ENCODE results near the gene FSTL3.

FSTL3 gene

GRCh38 chr19:648305-648704 is 27.9 kb upstream of the FSTL3 start:
- no peak for TF ChIP-seq CTCF (IDR thresholded peaks at IDR 0.05; ENCODE audit: low read depth, low read length, missing control alignments)
- no peak overlapping the region for H3K27ac ChIP-seq
- no peaks in the 10 kb centered on the region for H3K27me3 ChIP-seq (replicated peaks)
- peaks cover 72% of the 10 kb centered on the region for H3K36me3 ChIP-seq (replicated peaks)
- DNase-seq, result no peak
- H3K4me3 ChIP-seq (ENCODE audit: low read depth, low read length), result no peak overlapping the region
- in situ Hi-C loops (cut with HindIII; ENCODE audit: low pct_ligation_motif_present, low sequenced_read_pairs), result no loop called here

- H3K4me3 ChIP-seq (ENCODE audit: low read depth, low read length), result no peak overlapping the region
- DNase-seq, result no peak
- no peaks in the 10 kb centered on the region for H3K27me3 ChIP-seq (replicated peaks)
- H3K36me3 ChIP-seq (replicated peaks), result peaks cover 81% of the 10 kb centered on the region
- TF ChIP-seq CTCF (IDR thresholded peaks at IDR 0.05; ENCODE audit: low read depth, low read length, missing control alignments), result no peak
- in situ Hi-C loops (cut with HindIII; ENCODE audit: low pct_ligation_motif_present, low sequenced_read_pairs), result no loop called here
- H3K27ac ChIP-seq, result no peak overlapping the region
Measured at GRCh38 chr19:648904-649801, 27.0 kb upstream of the FSTL3 start.

- Histone ChIP-seq H3K27ac (no peak overlapping the region), H3K36me3 (replicated peaks) (peaks cover 76% of the 10 kb centered on the region), H3K27me3 (replicated peaks) (no peaks in the 10 kb centered on the region), H3K4me3 (ENCODE audit: low read depth, low read length) (no peak overlapping the region)
- in situ Hi-C loops (cut with HindIII; ENCODE audit: low pct_ligation_motif_present, low sequenced_read_pairs), result no loop called here
- TF ChIP-seq CTCF (IDR thresholded peaks at IDR 0.05; ENCODE audit: low read depth, low read length, missing control alignments), result no peak
- no peak for DNase-seq
Measured at GRCh38 chr19:650121-650520, 26.1 kb upstream of the FSTL3 start.

- Histone ChIP-seq H3K27me3 (replicated peaks) (no peaks in the 10 kb centered on the region), H3K27ac (no peak overlapping the region), H3K36me3 (replicated peaks) (peaks cover 68% of the 10 kb centered on the region), H3K4me3 (ENCODE audit: low read depth, low read length) (no peak overlapping the region)
- in situ Hi-C loops (cut with HindIII; ENCODE audit: low pct_ligation_motif_present, low sequenced_read_pairs), result no loop called here
- no peak for TF ChIP-seq CTCF (IDR thresholded peaks at IDR 0.05; ENCODE audit: low read depth, low read length, missing control alignments)
- no peak for DNase-seq
Measured at GRCh38 chr19:651114-651818, 24.9 kb upstream of the FSTL3 start.

GRCh38 chr19:651991-652390 is 24.2 kb upstream of the FSTL3 start:
- H3K4me3 ChIP-seq (ENCODE audit: low read depth, low read length), result no peak overlapping the region
- no peaks in the 10 kb centered on the region for H3K27me3 ChIP-seq (replicated peaks)
- peaks cover 65% of the 10 kb centered on the region for H3K36me3 ChIP-seq (replicated peaks)
- in situ Hi-C loops (cut with HindIII; ENCODE audit: low pct_ligation_motif_present, low sequenced_read_pairs), result no loop called here
- no peak overlapping the region for H3K27ac ChIP-seq
- no peak for TF ChIP-seq CTCF (IDR thresholded peaks at IDR 0.05; ENCODE audit: low read depth, low read length, missing control alignments)
- DNase-seq, result no peak

All from brain microvascular endothelial cell (primary cell).